ENCODE data around the gene PSMB7.

The PSMB7 gene

DNA sequence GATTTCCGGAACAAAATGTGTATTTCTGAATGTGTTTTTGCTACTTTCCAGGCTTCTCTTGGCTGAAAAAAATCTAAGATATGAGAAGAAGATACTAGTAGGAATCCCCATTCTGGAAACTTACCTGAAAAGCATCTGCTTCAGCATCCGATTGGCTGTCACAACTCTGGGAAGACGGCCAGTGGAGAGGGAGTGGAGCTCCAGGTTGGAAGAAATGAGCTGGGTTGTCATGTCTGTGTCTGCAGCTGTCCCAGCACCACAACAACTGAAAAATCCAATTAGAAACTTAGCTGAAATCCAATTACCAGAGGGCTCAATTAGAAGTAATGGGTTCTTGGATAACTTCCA is 3.0 kb downstream of the PSMB7 start:
- DNase-seq, result no peak
- TF ChIP-seq, protein P1, sequence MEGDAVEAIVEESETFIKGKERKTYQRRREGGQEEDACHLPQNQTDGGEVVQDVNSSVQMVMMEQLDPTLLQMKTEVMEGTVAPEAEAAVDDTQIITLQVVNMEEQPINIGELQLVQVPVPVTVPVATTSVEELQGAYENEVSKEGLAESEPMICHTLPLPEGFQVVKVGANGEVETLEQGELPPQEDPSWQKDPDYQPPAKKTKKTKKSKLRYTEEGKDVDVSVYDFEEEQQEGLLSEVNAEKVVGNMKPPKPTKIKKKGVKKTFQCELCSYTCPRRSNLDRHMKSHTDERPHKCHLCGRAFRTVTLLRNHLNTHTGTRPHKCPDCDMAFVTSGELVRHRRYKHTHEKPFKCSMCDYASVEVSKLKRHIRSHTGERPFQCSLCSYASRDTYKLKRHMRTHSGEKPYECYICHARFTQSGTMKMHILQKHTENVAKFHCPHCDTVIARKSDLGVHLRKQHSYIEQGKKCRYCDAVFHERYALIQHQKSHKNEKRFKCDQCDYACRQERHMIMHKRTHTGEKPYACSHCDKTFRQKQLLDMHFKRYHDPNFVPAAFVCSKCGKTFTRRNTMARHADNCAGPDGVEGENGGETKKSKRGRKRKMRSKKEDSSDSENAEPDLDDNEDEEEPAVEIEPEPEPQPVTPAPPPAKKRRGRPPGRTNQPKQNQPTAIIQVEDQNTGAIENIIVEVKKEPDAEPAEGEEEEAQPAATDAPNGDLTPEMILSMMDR (IDR thresholded peaks at IDR 0.05; ENCODE audit: low read depth, low read length), result no peak
- H3K36me3 ChIP-seq, result peaks cover 66% of the 10 kb centered on the region
- no peaks in the 10 kb centered on the region for H3K27me3 ChIP-seq
- no peaks in the 10 kb centered on the region; the same call in 1 of the 2 replicates for H3K9me3 ChIP-seq
- no peaks in the 10 kb centered on the region for H3K4me1 ChIP-seq
- H3K4me3 ChIP-seq (ENCODE audit: low read depth, low read length), result no peak overlapping the region

GRCh38 chr9:124411514-124412227 is 3.6 kb downstream of the PSMB7 start:
- Histone ChIP-seq H3K4me1 (no peaks in the 10 kb centered on the region), H3K9me3 (no peaks in the 10 kb centered on the region; the same call in 1 of the 2 replicates), H3K4me3 (ENCODE audit: low read depth, low read length) (no peak overlapping the region), H3K36me3 (peaks cover 71% of the 10 kb centered on the region), H3K27me3 (no peaks in the 10 kb centered on the region)
- no peak for DNase-seq
- TF ChIP-seq, protein P1 (IDR thresholded peaks at IDR 0.05; ENCODE audit: low read depth, low read length), result no peak

DNA sequence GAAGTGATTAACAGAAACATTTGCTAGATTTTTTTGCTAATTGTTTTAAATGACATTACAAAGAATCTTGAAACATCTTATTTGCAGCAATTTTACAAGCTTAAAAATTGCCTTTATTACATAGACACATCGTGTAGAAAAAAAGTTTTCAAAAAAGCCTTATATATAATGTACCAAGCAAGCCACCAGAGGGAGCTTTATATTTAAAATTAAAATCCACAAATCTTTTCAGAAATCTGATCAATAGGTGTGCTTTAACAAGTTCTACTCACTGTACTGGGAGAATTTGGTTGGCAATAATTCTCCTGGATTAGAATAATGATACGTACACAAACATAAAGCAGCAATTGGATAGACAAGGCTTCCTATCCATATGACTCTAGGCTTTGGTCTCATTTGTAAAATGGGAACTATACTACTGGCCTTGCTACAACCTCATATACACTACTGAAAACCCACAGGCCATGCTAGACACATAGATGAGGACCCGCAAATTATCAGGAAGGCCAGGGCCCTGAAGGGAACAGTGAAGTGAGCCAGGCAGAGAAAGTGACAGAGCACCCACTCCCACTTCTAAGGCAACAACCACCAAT is 4.8 kb downstream of the PSMB7 start:
- TF ChIP-seq, protein P1 (IDR thresholded peaks at IDR 0.05; ENCODE audit: low read depth, low read length), result 0 out of 2 replicates have a peak, but pooled peaks have one; percentile 19
- Histone ChIP-seq H3K4me3 (ENCODE audit: low read depth, low read length) (no peak overlapping the region), H3K36me3 (peaks cover 77% of the 10 kb centered on the region), H3K4me1 (no peaks in the 10 kb centered on the region), H3K9me3 (no peaks in the 10 kb centered on the region), H3K27me3 (no peaks in the 10 kb centered on the region)
- DNase-seq, result no peak

DNA sequence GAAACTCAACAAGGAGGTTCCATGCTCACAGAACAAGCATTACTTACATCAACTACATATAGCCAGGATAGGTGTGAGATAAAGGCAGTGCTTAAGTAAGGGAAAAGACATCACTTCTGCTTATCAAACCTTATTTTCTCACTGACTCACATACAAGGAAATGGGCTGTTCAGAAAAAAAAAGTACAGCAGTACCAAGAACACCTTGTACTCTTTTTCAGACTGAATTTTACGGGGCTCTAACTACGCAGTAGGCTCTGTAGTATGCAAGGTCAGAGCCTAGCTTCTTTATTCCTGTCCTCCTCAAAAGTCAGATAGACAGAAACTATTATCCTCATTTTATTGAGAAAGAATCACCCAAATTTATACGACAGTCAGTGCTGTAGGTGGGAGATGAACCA is 5.8 kb downstream of the PSMB7 start:
- TF ChIP-seq, protein P1 (IDR thresholded peaks at IDR 0.05; ENCODE audit: low read depth, low read length), result no peak
- peaks cover 85% of the 10 kb centered on the region for H3K36me3 ChIP-seq
- H3K4me1 ChIP-seq, result no peaks in the 10 kb centered on the region
- no peak overlapping the region for H3K4me3 ChIP-seq (ENCODE audit: low read depth, low read length)
- DNase-seq, result no peak
- H3K9me3 ChIP-seq, result no peaks in the 10 kb centered on the region
- H3K27me3 ChIP-seq, result no peaks in the 10 kb centered on the region

DNA sequence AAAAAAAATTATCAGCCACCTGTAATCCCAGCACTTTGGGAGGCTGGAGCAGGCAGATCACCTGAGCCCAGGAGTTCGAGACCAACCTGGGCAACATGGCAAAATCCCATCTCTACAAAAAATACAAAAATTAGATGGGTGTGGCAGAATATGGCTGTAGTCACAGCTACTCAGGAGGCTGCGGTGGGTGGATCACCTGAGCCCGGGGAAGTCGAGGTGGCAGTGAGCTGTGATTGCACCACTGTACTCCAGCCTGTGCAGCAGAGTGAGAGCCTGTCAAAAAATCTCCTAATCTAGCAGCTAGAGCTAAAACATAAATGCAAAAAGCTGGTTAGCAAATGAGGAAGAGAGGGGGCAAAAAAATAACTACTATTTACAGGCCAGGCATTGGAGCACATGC is 12.0 kb downstream of the PSMB7 start:
- TF ChIP-seq, protein P1 (IDR thresholded peaks at IDR 0.05; ENCODE audit: low read depth, low read length), result no peak
- Histone ChIP-seq H3K9me3 (no peaks in the 10 kb centered on the region), H3K4me1 (no peaks in the 10 kb centered on the region), H3K36me3 (peaks cover 60% of the 10 kb centered on the region), H3K27me3 (no peaks in the 10 kb centered on the region), H3K4me3 (ENCODE audit: low read depth, low read length) (no peak overlapping the region)
- no peak for DNase-seq

Data from BE2C (cell line).